ENCODE data around the gene PABPC1L2A. TPM values are rescaled to one million over a fixed set of nuclear protein-coding genes. Genes with fewer than 3 reads are reported as not detected.
"Not testable (repeated sequence)": the region's sequence is repeated elsewhere in the genome, so short reads cannot be mapped to it uniquely, and the experiment has no call there.

PABPC1L2A gene
- total RNA-seq, 4 donors from 2014 or later: not detected

GRCh38 chrX:73069365-73070035, 9.8 kb downstream of the PABPC1L2A start:
- TF ChIP-seq EP300 (IDR thresholded peaks at IDR 0.05): no peak
- TF ChIP-seq POLR2AphosphoS5 (IDR thresholded peaks at IDR 0.05): no peak
- TF ChIP-seq POLR2A (IDR thresholded peaks at IDR 0.05): no peak
- no peak for TF ChIP-seq CTCF (IDR thresholded peaks at IDR 0.05)
- no peak overlapping the region for H3K4me3 ChIP-seq
- H3K9me3 ChIP-seq: no peaks in the 10 kb centered on the region
- no peaks in the 10 kb centered on the region for H3K36me3 ChIP-seq
- H3K4me1 ChIP-seq: no peaks in the 10 kb centered on the region
- no peak for DNase-seq (ENCODE audit: low spot score in 2 of 2)
- no peaks in the 10 kb centered on the region for H3K27me3 ChIP-seq
- 93% methylated on average over 16 of the region's 31 CpGs for WGBS
- H3K27ac ChIP-seq: no peak overlapping the region

GRCh38 chrX:73068467-73069364, 10.6 kb downstream of the PABPC1L2A start:
- H3K27ac ChIP-seq: no peak overlapping the region
- H3K36me3 ChIP-seq: no peaks in the 10 kb centered on the region
- no peaks in the 10 kb centered on the region for H3K9me3 ChIP-seq
- no peak for DNase-seq (ENCODE audit: low spot score in 2 of 2)
- TF ChIP-seq POLR2AphosphoS5 (IDR thresholded peaks at IDR 0.05) (no peak), CTCF (IDR thresholded peaks at IDR 0.05) (no peak), POLR2A (IDR thresholded peaks at IDR 0.05) (no peak)
- H3K4me1 ChIP-seq: no peaks in the 10 kb centered on the region
- 100% methylated on average over 6 of the region's 44 CpGs for WGBS
- H3K4me3 ChIP-seq: no peak overlapping the region
- H3K27me3 ChIP-seq: no peaks in the 10 kb centered on the region

- DNase-seq (ENCODE audit: low spot score in 2 of 2); H3K9me3 ChIP-seq; H3K27ac ChIP-seq; H3K36me3 ChIP-seq; H3K27me3 ChIP-seq; H3K4me3 ChIP-seq; H3K4me1 ChIP-seq: not testable (repeated sequence)
- WGBS: 86% methylated on average over 17 of the region's 24 CpGs
Measured at GRCh38 chrX:73067761-73068466, 11.4 kb downstream of the PABPC1L2A start.

GRCh38 chrX:73028876-73029275, 50.4 kb downstream of the PABPC1L2A start:
- Histone ChIP-seq H3K27me3 (no peaks in the 10 kb centered on the region), H3K4me1 (no peaks in the 10 kb centered on the region), H3K9me3 (no peaks in the 10 kb centered on the region), H3K27ac (no peak overlapping the region), H3K4me3 (no peak overlapping the region), H3K36me3 (no peaks in the 10 kb centered on the region)
- TF ChIP-seq POLR2AphosphoS5 (IDR thresholded peaks at IDR 0.05) (no peak), POLR2A (IDR thresholded peaks at IDR 0.05) (no peak), EP300 (IDR thresholded peaks at IDR 0.05) (no peak), CTCF (IDR thresholded peaks at IDR 0.05) (no peak)
- no peak for DNase-seq (ENCODE audit: low spot score in 2 of 2)
- 93% methylated on average over 1 of the region's 1 CpG for WGBS

Other genes starting within 250 kb of the PABPC1L2A start
- gene FAM236C, start 166.9 kb downstream of the PABPC1L2A start, total RNA-seq: not detected
- not detected for gene FAM236A, start 141.3 kb downstream of the PABPC1L2A start, total RNA-seq
- gene DMRTC1, start 135.7 kb downstream of the PABPC1L2A start, total RNA-seq: not detected
- not detected for gene PABPC1L2B, start 76.6 kb downstream of the PABPC1L2A start, total RNA-seq
- gene NAP1L2, start 135.3 kb upstream of the PABPC1L2A start, total RNA-seq: 1 to 10 TPM; 1.9 to 4.8 (median 3.6) TPM

All from suprapubic skin (tissue), 4 donors.